BJ (cell line): ENCODE data around the gene TNIK. TPM values are rescaled to one million over a fixed set of nuclear protein-coding genes. Genes with fewer than 3 reads are reported as not detected.
"Not testable (repeated sequence)": the region's sequence is repeated elsewhere in the genome, so short reads cannot be mapped to it uniquely, and the experiment has no call there.

Experiments
- CTCF ChIA-PET: fragments of 350-600 bp; formaldehyde crosslinking; extraction: SDS; loops from one replicate; lab custom pipeline; 2021; ENCODE audit warnings: antibody characterized with exemption, inconsistent platforms; lab: Yijun Ruan, JAX
- POLR2A ChIA-PET: fragments of 300-600 bp; sonication (Branson Sonifier 250); formaldehyde crosslinking; extraction: SDS; loops from one replicate; lab custom pipeline; 2021; ENCODE audit warnings: antibody characterized with exemption; lab: Charles Lee
- DNase-seq: peaks from one replicate; pipeline ENCODE4 v3.0.0-alpha.2; 2011; ENCODE audit warnings: low read depth
- H3K27me3 ChIP-seq: 2 replicates; pipeline ENCODE4 v1.6.0; 2011; ENCODE audit warnings: low read length; ENCODE audit not compliant: control insufficient read depth, insufficient read depth
- H3K36me3 ChIP-seq: 2 replicates; pipeline ENCODE4 v1.5.1; 2011; ENCODE audit warnings: low read length; ENCODE audit not compliant: control insufficient read depth, insufficient read depth
- H3K4me3 ChIP-seq: 2 replicates; pipeline ENCODE4 v1.5.1; 2011; ENCODE audit warnings: low read depth, mild to moderate bottlenecking, control low read depth, low read length
- CTCF ChIP-seq: IDR thresholded peaks from 2 replicates; pipeline ENCODE4 v1.5.1; 2011; ENCODE audit warnings: low read depth, mild to moderate bottlenecking, control low read depth, inconsistent platforms, low read length, moderate library complexity; ENCODE audit not compliant: insufficient read depth
- polyA plus RNA-seq: library from polyadenylated mRNA; depleted of rRNA; stranded (reverse); fragments of >200 nt; gene quantifications from 2 replicates; pipeline ENCODE4 v1.2.3, GENCODE V29; 2011

TNIK gene
- polyA plus RNA-seq, 1 experiment, result 2.1 TPM

GRCh38 chr3:171249245-171249644 lies 211.0 kb downstream of the TNIK start:
- ChIA-PET CTCF (no interaction called here), POLR2A (no interaction called here)
- no peak for TF ChIP-seq CTCF
- H3K4me3 ChIP-seq, result no peak overlapping the region
- no peaks in the 10 kb centered on the region for H3K27me3 ChIP-seq
- no peaks in the 10 kb centered on the region for H3K36me3 ChIP-seq
- no peak for DNase-seq

- H3K4me3 ChIP-seq, result no peak overlapping the region
- H3K27me3 ChIP-seq, result no peaks in the 10 kb centered on the region
- H3K36me3 ChIP-seq, result no peaks in the 10 kb centered on the region
- DNase-seq, result no peak
- TF ChIP-seq CTCF, result no peak
- CTCF ChIA-PET, result no interaction called here
- POLR2A ChIA-PET, result no interaction called here
Observed at GRCh38 chr3:171248426-171249111, 211.6 kb downstream of the TNIK start.

- ChIA-PET POLR2A (no interaction called here), CTCF (interaction anchor here (0.6 kb wide), 1 partner anchor 33 kb away, joined by 4 read pairs; no protein-coding TSS in a partner anchor)
- H3K4me3 ChIP-seq, result no peak overlapping the region
- no peaks in the 10 kb centered on the region for H3K27me3 ChIP-seq
- TF ChIP-seq CTCF, result no peak
- DNase-seq, result no peak
- no peaks in the 10 kb centered on the region for H3K36me3 ChIP-seq
Observed at GRCh38 chr3:171245796-171246765, 214.1 kb downstream of the TNIK start.

GRCh38 chr3:171242951-171243350 lies 217.3 kb downstream of the TNIK start:
- ChIA-PET CTCF (interaction anchor here (1.6 kb wide), 1 partner anchor 8 kb away, joined by 3 read pairs; no protein-coding TSS in a partner anchor), POLR2A (no interaction called here)
- DNase-seq, result no peak
- no peak for TF ChIP-seq CTCF
- no peaks in the 10 kb centered on the region for H3K36me3 ChIP-seq
- H3K4me3 ChIP-seq, result no peak overlapping the region
- no peaks in the 10 kb centered on the region for H3K27me3 ChIP-seq

- POLR2A ChIA-PET, result no interaction called here
- H3K36me3 ChIP-seq, result no peaks in the 10 kb centered on the region
- no peak overlapping the region for H3K4me3 ChIP-seq
- H3K27me3 ChIP-seq, result no peaks in the 10 kb centered on the region
- no peak for TF ChIP-seq CTCF
- no peak for DNase-seq
- CTCF ChIA-PET, result interaction anchor here (1.6 kb wide), 1 partner anchor 8 kb away, joined by 3 read pairs; no protein-coding TSS in a partner anchor
Observed at GRCh38 chr3:171242170-171242569, 218.0 kb downstream of the TNIK start.

GRCh38 chr3:171241655-171242054 lies 218.6 kb downstream of the TNIK start:
- POLR2A ChIA-PET, DNase-seq, H3K36me3 ChIP-seq, CTCF ChIA-PET, H3K4me3 ChIP-seq, H3K27me3 ChIP-seq: not testable (repeated sequence)
